T follicular helper cell (primary cell): ENCODE results near the gene SLC6A18.
"Not testable (repeated sequence)": the region's sequence is repeated elsewhere in the genome, so short reads cannot be mapped to it uniquely, and the experiment has no call there.

Experiments
- DNase-seq: peaks from one replicate; pipeline ENCODE4 v3.0.0-alpha.2; 2020; ENCODE audit warnings: low read depth

SLC6A18 gene

DNA sequence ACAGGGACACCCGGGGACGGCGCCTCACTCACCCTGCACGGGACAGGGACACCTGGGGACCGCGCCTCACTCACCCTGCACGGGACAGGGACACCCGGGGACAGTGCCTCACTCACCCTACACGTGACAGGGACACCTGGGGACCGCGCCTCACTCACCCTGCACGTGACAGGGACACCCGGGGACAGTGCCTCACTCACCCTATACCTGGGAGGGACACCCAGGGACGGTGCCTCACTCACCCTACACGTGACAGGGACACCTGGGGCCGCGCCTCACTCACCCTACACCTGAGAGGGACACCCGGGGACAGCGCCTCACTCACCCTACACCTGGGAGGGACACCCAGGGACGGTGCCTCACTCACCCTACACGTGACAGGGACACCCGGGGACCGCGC, 65.8 kb downstream of the SLC6A18 start:
- not testable (repeated sequence) for DNase-seq

DNA sequence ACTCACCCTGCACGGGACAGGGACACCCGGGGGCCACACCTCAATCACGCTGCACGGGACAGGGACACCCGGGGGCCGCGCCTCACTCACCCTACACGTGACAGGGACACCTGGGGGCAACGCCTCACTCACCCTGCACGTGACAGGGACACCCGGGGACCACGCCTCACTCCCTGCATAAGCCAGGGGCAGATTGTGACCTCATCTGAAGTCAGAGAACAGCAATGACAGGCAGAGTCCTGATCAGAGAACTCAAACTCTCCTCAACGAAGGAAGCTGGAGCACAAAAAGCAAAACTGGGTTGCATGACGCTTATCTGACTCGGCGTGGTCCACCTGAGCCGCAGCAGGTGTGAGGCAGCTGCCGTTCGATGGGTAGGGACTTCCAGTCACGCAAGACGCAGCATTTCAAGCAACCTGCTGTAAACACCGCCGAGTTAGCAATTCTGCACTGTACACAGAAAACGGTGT, 66.5 kb downstream of the SLC6A18 start:
- no peak for DNase-seq

- DNase-seq, result no peak
These were observed 67.0 kb downstream of the SLC6A18 start for GRCh38 chr5:1292139-1292538.

DNA sequence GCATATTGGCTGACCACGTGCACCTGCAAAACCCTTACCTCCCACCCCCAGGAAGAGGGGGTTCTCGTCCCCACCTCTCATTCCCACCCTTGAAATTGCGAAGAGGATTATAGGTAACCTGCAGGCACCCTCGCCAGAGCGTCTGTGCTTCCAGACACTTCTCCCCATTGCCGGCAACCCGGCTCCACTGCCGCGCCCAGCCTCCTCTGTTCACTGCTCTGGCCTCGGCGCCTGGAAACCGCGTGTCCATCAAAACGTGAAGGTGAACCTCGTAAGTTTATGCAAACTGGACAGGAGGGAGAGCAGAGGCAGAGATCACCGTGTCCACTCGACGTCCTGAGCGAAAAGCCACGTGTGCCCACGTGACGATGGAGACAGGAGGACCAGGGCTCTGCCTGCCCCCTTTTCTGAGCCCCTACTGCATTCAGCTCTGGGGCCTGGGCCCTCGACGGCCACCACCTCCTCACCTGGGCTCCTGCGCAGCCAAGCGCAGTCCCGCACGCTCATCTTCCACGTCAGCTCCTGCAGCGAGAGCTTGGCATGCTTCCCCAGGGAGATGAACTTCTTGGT, 67.8 kb downstream of the SLC6A18 start:
- no peak for DNase-seq

GRCh38 chr5:1293416-1294205, 68.4 kb downstream of the SLC6A18 start:
- no peak for DNase-seq

DNA sequence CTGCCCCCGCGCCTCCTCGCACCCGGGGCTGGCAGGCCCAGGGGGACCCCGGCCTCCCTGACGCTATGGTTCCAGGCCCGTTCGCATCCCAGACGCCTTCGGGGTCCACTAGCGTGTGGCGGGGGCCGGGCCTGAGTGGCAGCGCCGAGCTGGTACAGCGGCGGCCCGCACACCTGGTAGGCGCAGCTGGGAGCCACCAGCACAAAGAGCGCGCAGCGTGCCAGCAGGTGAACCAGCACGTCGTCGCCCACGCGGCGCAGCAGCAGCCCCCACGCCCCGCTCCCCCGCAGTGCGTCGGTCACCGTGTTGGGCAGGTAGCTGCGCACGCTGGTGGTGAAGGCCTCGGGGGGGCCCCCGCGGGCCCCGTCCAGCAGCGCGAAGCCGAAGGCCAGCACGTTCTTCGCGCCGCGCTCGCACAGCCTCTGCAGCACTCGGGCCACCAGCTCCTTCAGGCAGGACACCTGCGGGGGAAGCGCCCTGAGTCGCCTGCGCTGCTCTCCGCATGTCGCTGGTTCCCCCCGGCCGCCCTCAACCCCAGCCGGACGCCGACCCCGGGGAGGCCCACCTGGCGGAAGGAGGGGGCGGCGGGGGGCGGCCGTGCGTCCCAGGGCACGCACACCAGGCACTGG, 69.1 kb downstream of the SLC6A18 start:
- no peak for DNase-seq

- peak; percentile 67 for DNase-seq
These were observed 69.9 kb downstream of the SLC6A18 start, which contains the start of gene TERT for GRCh38 chr5:1294835-1295649. Gene TERT, minus strand, starts transcription at chr5:1295068. Its CDS starts 79 bp downstream, at chr5:1294989.

DNA sequence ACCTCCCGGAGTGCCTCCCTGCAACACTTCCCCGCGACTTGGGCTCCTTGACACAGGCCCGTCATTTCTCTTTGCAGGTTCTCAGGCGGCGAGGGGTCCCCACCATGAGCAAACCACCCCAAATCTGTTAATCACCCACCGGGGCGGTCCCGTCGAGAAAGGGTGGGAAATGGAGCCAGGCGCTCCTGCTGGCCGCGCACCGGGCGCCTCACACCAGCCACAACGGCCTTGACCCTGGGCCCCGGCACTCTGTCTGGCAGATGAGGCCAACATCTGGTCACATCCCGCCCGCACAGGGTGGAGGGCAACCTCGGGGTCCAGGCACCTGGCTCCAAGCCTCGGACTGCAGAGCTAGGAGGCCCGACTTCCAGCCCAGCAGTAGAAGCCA, 70.5 kb downstream of the SLC6A18 start:
- DNase-seq, result no peak
